Right hindlimb (tissue), 1 donor: ENCODE measurements around the gene CAMK2A.

Source experiments
- DNase-seq: peaks from one replicate; pipeline ENCODE4 v3.0.0-alpha.2; 2018

The CAMK2A gene

DNA sequence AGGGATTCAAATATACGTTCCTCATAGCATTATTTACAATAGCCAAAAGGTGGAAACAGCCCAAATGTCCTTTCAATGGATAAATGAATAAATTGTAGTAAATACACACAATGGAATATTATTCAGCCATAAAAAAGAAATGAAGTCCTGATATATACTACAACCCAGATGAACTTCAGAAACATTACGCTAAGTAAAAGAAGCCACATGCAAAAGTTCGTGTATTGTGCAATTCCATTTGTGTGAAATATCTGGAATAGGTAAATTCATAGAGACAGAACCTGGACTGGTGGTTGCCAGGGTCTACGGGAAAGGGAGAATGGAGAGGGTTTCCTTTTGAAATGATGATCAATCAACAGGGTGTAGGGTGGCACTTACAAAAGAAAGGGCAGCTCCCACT lies 25.7 kb upstream of the CAMK2A start:
- no peak for DNase-seq

- DNase-seq, result no peak
Observed at GRCh38 chr5:150313921-150314716, 24.5 kb upstream of the CAMK2A start.

DNA sequence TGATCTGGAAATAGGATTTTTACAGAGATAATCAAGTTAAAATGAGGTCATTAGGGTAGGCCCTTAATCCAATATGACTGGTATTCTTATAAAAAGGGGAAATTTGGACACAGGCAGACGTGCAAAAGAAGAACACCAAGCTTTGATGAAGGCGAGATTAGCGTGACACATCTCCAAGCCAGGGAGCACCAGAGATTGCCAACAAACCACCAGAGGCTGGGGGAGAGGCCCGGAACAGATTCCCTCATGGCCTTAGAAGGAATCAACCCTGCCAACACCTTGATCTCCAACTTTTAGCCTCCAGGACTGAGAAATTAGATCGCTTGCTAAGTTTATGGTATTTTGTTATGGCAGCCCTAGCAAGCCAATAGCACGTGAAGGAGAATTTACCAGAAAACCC lies 23.9 kb upstream of the CAMK2A start:
- no peak for DNase-seq

- no peak for DNase-seq
Observed at GRCh38 chr5:150312518-150312917, 22.9 kb upstream of the CAMK2A start.

DNA sequence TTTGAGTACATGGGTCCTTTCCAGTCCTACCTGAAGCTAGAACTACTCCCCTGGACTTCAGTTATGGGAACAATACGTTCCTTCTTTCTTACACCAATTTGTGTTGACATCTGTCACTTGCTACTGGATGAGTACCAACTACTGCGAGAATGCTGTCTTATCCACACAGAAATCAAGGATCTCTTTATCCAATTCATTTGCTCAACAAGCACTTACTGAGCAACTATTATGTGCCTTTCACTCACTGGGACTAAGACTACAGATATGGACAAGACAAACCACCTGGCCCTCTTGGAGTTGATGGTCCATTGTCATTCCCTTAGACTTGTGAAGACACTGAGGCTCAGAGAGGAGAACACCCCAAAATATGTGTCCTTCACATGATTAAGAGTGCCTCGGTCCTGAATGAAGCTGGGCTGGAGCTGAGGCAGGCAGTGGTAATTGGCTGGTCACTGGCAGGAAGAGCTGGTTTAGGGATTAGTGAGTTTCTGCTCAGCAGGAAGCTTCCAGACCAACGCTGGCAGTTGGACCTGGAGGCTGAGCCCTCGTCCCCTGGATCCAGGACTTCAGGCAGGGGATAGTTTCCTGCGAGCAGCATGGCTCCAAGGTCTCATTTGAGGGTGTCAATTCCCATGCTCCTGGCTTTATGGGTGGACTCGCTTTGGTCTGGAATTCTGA lies 21.6 kb upstream of the CAMK2A start:
- no peak for DNase-seq

- no peak for DNase-seq
Observed at GRCh38 chr5:150310246-150310645, 20.7 kb upstream of the CAMK2A start.

GRCh38 chr5:150309886-150310239 lies 20.3 kb upstream of the CAMK2A start:
- DNase-seq, result no peak

DNA sequence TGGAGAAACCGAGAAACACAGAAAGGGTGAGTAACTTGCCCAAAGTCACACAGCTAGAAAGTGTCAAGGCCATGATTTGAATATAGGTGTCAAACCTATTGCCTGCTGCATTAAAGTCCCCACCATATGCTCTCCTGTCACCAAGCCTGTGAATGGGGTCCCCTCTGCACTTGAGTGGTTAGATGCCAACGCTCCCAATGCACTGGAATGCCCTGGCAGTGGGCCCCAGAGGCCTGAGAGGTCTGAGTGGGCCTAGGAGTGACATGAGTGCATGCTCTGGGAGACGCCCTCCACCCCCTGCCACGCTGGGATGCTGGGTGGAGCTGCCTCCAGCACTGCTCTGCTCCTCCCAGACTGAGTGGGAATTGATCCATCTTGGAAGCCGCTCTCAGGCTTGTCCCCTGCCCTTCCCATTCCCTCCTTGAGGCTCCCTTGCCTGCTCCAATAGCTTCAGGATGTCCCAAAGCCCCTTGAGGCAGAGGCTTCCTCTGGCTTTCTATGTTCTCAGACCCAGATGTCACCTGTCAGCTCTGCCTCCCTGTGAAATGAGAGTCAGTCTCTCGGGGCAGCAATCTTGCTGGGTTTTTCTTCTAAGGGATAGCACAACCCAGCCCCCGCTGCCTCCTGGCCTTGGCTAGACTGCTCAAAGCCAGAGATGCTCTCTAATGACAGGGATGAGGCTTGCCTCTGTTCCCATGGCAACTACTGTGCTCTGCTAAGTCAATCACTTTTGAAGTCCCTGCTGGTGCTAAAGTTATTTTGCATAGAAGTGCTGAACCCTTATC lies 19.7 kb upstream of the CAMK2A start:
- DNase-seq, result peak; percentile 67

DNA sequence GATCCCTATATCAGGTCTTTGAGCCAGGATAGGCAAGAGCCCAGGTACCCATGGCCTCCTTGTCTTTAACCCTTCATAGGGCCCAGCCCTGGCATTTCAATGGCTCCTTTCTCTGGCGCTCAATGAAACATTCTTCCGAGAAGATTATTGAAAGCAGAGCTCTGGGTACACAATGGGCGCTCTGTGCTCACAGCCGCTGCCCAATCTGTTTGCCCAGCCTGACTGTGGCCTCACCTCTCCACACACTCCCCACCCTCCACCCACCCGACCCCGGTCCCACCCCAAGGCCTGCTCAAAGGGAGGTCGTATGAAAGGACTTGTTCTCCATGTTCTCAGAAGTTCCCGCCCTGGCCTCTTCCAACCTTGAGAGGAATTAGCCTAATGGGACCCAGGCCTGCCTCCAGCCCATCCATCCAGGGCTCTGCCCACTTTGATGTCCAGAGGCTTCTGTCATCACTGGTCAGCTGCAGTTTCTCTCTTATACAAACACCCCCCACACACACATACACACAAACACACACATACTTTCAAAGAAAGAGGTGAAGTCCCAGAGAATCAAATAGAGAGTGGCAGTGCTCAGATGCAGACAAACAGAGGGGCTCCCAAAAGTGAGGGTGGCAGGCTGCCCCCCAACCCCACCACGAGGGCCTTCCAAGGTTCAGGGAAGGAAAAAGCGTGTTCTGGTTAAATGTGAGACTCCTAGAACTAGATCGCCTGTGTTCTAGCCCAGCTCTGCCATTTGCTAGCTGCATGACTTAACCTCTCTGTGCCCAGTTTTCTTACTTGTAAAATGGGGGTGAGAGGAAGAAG lies 18.2 kb upstream of the CAMK2A start:
- DNase-seq, result no peak

DNA sequence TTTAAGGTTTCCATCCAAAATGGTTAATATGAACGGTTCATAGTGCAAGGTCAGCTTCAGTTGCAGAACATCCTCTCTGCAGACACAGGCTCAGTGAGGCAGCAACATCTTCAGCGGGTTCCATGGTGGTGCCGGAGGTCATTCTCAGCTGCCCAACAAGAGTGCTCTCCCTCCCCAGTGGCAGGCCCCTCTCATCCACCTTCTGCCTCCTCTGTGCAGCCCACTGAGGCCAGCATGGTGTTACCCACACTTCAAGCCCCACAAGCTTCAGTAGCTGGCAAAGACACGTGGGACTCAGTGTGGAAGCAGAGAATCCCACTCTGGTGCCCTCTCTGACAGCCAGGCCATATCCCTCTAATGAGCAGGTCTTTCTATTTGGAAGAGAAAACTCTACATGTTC lies 17.2 kb upstream of the CAMK2A start:
- no peak for DNase-seq

GRCh38 chr5:150305557-150305956 lies 16.0 kb upstream of the CAMK2A start:
- no peak for DNase-seq

GRCh38 chr5:150305095-150305494 lies 15.5 kb upstream of the CAMK2A start:
- DNase-seq, result no peak

DNA sequence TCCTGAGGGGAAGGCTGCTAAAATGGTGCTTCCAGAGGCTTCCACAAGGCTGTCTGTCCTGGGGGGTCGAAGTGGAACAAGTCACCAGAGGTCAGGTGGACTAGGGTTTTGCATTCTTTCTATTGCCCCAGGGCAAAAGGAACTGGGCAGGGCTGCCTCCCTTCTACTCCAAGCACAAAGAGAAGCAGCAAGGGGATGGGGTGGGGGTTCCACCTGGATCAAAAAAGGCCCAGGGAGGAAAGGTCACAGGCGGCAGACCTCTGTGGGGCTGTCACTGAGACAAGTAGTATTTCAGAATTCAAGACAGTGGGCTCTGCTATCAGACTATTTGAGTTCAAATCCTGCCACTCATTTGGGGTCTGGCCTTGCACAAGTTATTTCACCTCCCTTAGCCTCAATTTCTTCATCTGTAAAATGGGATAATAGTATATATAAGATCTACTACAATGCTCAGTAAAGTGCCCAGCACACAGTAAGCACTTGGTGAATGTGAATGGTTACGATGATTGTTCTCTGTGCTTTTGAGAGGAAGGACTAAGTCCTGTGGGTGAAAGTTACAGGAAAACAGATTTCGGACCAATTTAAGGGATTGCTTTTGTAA lies 15.0 kb upstream of the CAMK2A start:
- no peak for DNase-seq

GRCh38 chr5:150303660-150304386 lies 14.2 kb upstream of the CAMK2A start:
- DNase-seq, result peak; percentile 61

DNA sequence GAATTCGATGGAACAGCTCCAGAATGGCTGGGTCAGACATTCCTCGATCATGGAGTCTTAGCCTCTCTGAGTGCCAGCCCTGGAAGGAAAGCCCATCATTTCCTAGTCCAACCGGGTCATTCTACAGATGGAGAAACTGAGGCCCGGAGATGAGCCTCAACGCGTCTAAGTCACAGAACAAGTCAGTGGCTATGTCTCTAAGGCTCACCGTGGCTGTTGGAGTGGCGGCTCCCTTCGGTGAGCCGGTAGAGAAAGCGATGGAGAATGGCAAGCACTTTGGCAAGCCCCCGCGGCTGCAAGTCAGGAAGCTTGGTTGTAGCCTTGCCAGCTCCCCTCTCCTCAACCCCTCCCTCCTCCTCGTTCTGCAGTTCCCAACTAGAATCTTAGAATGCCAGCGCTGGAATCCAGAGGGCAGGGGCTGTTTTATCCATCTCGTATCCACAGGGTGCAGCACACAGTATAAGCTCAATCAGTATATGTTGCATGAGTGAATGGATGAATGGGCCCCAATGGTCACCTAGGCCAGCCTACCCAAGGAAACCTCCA lies 13.6 kb upstream of the CAMK2A start:
- peak; percentile 60 for DNase-seq

- DNase-seq, result peak; percentile 92
Observed at GRCh38 chr5:150302301-150303069, 12.9 kb upstream of the CAMK2A start, which contains the start of gene ARSI. Gene ARSI, minus strand, starts transcription at chr5:150302905. Its CDS starts 532 bp downstream, at chr5:150302373.

DNA sequence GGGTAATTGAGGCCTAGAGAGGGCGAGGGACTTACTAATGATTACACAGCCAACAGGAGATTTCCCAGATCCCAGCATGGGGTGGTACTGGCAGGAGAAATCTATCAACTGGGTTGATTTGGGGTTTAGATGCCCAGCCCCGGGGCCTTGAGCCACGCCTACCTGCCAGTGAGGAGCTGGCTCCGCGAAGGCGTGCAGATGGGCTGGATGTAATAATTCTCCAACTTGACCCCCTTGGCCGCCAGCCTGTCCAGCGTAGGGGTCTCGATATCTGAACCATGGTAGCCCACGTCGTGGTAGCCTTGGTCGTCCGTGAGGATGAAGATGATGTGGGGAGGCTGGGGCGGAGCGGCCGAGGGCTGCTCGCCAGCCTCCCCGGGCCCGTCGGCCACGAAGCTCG lies 12.3 kb upstream of the CAMK2A start:
- DNase-seq, result no peak

GRCh38 chr5:150301170-150301505 lies 11.6 kb upstream of the CAMK2A start:
- DNase-seq, result peak; percentile 61

GRCh38 chr5:150300496-150301169 lies 11.1 kb upstream of the CAMK2A start:
- DNase-seq, result no peak
